ENCODE results near the gene SAXO2. TPM values are rescaled to one million over a fixed set of nuclear protein-coding genes. Genes with fewer than 3 reads are reported as not detected.

The SAXO2 gene
- polyA plus RNA-seq, 1 donor (not counting 4 experiments of a cell fraction or from before 2014, with no cell fraction given), result 2.2 TPM

DNA sequence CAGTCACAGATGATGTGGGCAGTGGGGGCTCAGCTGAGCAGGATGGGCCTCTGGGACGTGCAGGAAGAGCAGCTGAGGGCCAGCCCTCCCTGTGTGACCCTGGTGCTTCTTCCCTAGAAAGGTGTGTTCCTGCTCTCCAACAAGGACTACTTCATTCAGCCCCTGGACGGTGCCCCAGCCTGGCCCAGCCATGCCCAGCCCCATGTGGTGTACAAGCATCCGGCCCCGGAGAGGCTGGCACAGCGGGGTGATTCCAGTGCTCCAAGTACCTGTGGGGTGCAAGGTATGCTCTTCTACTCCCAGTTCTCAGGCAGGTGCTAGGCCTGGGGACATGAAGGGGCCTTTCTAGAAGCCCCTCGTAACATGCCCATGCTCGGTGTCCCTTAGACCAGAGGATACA is 38.3 kb downstream of the SAXO2 start:
- H4K20me1 ChIP-seq (ENCODE audit: control insufficient read depth, extremely low read depth, insufficient read depth, low read length), result no peaks in the 10 kb centered on the region
- no peak for DNase-seq (ENCODE audit: low read depth, low spot score)
- H3K79me2 ChIP-seq (ENCODE audit: control insufficient read depth, insufficient read depth, low read length), result no peaks in the 10 kb centered on the region
- H3K4me1 ChIP-seq (ENCODE audit: control insufficient read depth, extremely low read depth, insufficient read depth, low read length), result no peaks in the 10 kb centered on the region
- no peak overlapping the region for H3K4me2 ChIP-seq (ENCODE audit: control insufficient read depth, extremely low read depth, insufficient read depth, low read depth, low read length)
- H3K36me3 ChIP-seq (ENCODE audit: control insufficient read depth in 2 of 2, extremely low read depth in 1 of 2, insufficient read depth in 2 of 2, low read length in 2 of 2), result no peaks in the 10 kb centered on the region
- dilution Hi-C loops (cut with MboI; ENCODE audit: extremely low pct_ligation_motif_present, low sequenced_read_pairs), result no loop called here
- no peak overlapping the region for H3K9ac ChIP-seq (ENCODE audit: control insufficient read depth, extremely low read depth, insufficient read depth, low read length)
- H3K9me3 ChIP-seq (ENCODE audit: control insufficient read depth, low read depth, low read length), result no peaks in the 10 kb centered on the region
- H3K4me3 ChIP-seq (ENCODE audit: control insufficient read depth in 2 of 3, extremely low read depth in 1 of 3, insufficient read depth in 2 of 3, low read depth in 1 of 3, low read length in 3 of 3), result no peak overlapping the region
- no peak for FAIRE-seq
- peaks cover 7% of the 10 kb centered on the region for H3K27me3 ChIP-seq (ENCODE audit: control insufficient read depth, extremely low read depth, insufficient read depth, low read length)
- H3K9me1 ChIP-seq (ENCODE audit: control insufficient read depth, extremely low read depth, insufficient read depth, low read length), result no peaks in the 10 kb centered on the region
- no peak overlapping the region for H2AFZ ChIP-seq (ENCODE audit: control insufficient read depth, low read length)
- H3K27ac ChIP-seq (ENCODE audit: control insufficient read depth, insufficient read depth, low read length), result no peak overlapping the region
- no peak for TF ChIP-seq EZH2 (IDR thresholded peaks at IDR 0.05; ENCODE audit: low read length)
- TF ChIP-seq, protein P1, sequence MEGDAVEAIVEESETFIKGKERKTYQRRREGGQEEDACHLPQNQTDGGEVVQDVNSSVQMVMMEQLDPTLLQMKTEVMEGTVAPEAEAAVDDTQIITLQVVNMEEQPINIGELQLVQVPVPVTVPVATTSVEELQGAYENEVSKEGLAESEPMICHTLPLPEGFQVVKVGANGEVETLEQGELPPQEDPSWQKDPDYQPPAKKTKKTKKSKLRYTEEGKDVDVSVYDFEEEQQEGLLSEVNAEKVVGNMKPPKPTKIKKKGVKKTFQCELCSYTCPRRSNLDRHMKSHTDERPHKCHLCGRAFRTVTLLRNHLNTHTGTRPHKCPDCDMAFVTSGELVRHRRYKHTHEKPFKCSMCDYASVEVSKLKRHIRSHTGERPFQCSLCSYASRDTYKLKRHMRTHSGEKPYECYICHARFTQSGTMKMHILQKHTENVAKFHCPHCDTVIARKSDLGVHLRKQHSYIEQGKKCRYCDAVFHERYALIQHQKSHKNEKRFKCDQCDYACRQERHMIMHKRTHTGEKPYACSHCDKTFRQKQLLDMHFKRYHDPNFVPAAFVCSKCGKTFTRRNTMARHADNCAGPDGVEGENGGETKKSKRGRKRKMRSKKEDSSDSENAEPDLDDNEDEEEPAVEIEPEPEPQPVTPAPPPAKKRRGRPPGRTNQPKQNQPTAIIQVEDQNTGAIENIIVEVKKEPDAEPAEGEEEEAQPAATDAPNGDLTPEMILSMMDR (optimal IDR thresholded peaks at IDR 0.05 in 1 of 3, IDR thresholded peaks at IDR 0.05 in 1 of 3, conservative IDR thresholded peaks at IDR 0.05 in 1 of 3; ENCODE audit: extremely low read depth in 1 of 3, insufficient read depth in 2 of 3, low read length in 3 of 3), result no peak

DNA sequence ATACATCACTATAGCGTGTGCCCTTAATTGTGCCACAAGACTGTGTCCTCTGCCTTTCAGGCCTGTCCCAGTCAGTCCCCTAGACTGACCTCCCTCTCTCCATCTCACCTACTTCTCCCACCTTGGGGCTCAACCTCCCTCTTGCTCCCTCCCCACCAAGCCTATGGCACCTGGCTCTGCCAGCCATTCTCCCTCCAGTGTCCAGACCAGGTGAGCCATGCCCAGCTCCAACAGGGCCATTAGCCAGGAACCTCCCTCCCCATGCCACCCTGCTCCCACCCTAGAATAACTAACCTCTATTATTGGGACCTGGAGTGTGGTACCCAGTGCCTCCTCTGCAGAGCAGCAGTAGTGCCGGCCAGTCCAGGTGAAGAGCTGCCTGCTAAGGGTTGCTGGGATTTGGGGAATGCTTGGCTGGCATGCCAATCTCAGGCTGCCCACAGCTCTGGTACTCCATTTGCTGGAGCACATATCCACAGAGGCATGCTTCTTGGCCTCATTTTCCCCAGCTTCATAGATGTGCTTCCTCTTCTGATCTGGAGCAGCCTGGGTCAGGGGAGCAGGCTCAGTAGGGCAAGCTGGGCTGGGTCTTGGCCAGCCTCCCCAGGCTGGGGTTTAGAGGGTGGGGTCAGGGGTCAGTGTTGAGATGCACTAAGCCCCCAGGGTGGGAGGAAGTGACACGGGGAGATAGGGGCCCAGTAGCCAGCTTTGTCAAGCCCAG is 38.8 kb downstream of the SAXO2 start:
- dilution Hi-C loops (cut with MboI; ENCODE audit: extremely low pct_ligation_motif_present, low sequenced_read_pairs), result no loop called here
- no peak overlapping the region for H3K4me2 ChIP-seq (ENCODE audit: control insufficient read depth, extremely low read depth, insufficient read depth, low read depth, low read length)
- H3K9ac ChIP-seq (ENCODE audit: control insufficient read depth, extremely low read depth, insufficient read depth, low read length), result no peak overlapping the region
- no peaks in the 10 kb centered on the region for H3K9me3 ChIP-seq (ENCODE audit: control insufficient read depth, low read depth, low read length)
- no peak overlapping the region for H3K27ac ChIP-seq (ENCODE audit: control insufficient read depth, insufficient read depth, low read length)
- TF ChIP-seq EZH2 (IDR thresholded peaks at IDR 0.05; ENCODE audit: low read length), result no peak
- TF ChIP-seq, protein P1 (optimal IDR thresholded peaks at IDR 0.05 in 1 of 3, IDR thresholded peaks at IDR 0.05 in 1 of 3, conservative IDR thresholded peaks at IDR 0.05 in 1 of 3; ENCODE audit: extremely low read depth in 1 of 3, insufficient read depth in 2 of 3, low read length in 3 of 3), result no peak
- no peak overlapping the region for H3K4me3 ChIP-seq (ENCODE audit: control insufficient read depth in 2 of 3, extremely low read depth in 1 of 3, insufficient read depth in 2 of 3, low read depth in 1 of 3, low read length in 3 of 3)
- H3K27me3 ChIP-seq (ENCODE audit: control insufficient read depth, extremely low read depth, insufficient read depth, low read length), result peaks cover 7% of the 10 kb centered on the region
- H4K20me1 ChIP-seq (ENCODE audit: control insufficient read depth, extremely low read depth, insufficient read depth, low read length), result no peaks in the 10 kb centered on the region
- H3K79me2 ChIP-seq (ENCODE audit: control insufficient read depth, insufficient read depth, low read length), result no peaks in the 10 kb centered on the region
- DNase-seq (ENCODE audit: low read depth, low spot score), result no peak
- no peak overlapping the region for H2AFZ ChIP-seq (ENCODE audit: control insufficient read depth, low read length)
- H3K9me1 ChIP-seq (ENCODE audit: control insufficient read depth, extremely low read depth, insufficient read depth, low read length), result no peaks in the 10 kb centered on the region
- no peak for FAIRE-seq
- no peaks in the 10 kb centered on the region for H3K36me3 ChIP-seq (ENCODE audit: control insufficient read depth in 2 of 2, extremely low read depth in 1 of 2, insufficient read depth in 2 of 2, low read length in 2 of 2)
- H3K4me1 ChIP-seq (ENCODE audit: control insufficient read depth, extremely low read depth, insufficient read depth, low read length), result no peaks in the 10 kb centered on the region
